ENCODE results near the gene OR52H1. TPM values are rescaled to one million over a fixed set of nuclear protein-coding genes. Genes with fewer than 3 reads are reported as not detected.
"Not testable (repeated sequence)": the region's sequence is repeated elsewhere in the genome, so short reads cannot be mapped to it uniquely, and the experiment has no call there.

OR52H1 gene
- total RNA-seq, 3 donors from 2014 or later = 0.28 to 0.46 (median 0.39) TPM

DNA sequence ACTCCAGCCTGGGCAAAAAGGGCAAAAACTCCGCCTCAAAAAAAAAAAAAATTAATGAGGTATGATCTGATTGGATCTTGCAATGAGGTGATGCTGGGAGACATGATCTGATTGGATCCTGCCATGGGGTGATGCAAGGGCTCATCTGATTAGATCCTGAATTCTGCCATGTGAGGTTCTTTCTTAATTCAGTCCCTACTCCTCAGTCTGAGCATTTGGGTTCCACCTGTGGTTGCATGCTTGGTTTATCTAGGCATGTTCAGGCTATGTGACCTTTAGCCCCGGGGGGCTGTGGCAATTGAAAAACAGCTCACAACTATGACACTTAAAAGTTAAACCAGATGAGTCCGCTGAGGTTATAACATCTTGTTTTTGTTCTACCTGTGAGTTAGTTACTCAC, 43.3 kb upstream of the OR52H1 start:
- Histone ChIP-seq H3K4me3 (no peak overlapping the region), H3K9me3 (no peaks in the 10 kb centered on the region), H3K4me1 (ENCODE audit: low read depth) (no peaks in the 10 kb centered on the region), H3K36me3 (ENCODE audit: low read depth) (no peaks in the 10 kb centered on the region)
- TF ChIP-seq, protein P1, sequence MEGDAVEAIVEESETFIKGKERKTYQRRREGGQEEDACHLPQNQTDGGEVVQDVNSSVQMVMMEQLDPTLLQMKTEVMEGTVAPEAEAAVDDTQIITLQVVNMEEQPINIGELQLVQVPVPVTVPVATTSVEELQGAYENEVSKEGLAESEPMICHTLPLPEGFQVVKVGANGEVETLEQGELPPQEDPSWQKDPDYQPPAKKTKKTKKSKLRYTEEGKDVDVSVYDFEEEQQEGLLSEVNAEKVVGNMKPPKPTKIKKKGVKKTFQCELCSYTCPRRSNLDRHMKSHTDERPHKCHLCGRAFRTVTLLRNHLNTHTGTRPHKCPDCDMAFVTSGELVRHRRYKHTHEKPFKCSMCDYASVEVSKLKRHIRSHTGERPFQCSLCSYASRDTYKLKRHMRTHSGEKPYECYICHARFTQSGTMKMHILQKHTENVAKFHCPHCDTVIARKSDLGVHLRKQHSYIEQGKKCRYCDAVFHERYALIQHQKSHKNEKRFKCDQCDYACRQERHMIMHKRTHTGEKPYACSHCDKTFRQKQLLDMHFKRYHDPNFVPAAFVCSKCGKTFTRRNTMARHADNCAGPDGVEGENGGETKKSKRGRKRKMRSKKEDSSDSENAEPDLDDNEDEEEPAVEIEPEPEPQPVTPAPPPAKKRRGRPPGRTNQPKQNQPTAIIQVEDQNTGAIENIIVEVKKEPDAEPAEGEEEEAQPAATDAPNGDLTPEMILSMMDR (IDR thresholded peaks at IDR 0.05) = no peak
- intact Hi-C loops (cut with DNase I, micrococcal nuclease) = no loop called here
- ATAC-seq = no peak
- DNase-seq = no peak

- DNase-seq; ATAC-seq; H3K4me1 ChIP-seq (ENCODE audit: low read depth); H3K4me3 ChIP-seq; intact Hi-C loops (cut with DNase I, micrococcal nuclease); H3K9me3 ChIP-seq; H3K36me3 ChIP-seq (ENCODE audit: low read depth): not testable (repeated sequence)
Observed at GRCh38 chr11:5589906-5590305, 41.6 kb upstream of the OR52H1 start.

DNA sequence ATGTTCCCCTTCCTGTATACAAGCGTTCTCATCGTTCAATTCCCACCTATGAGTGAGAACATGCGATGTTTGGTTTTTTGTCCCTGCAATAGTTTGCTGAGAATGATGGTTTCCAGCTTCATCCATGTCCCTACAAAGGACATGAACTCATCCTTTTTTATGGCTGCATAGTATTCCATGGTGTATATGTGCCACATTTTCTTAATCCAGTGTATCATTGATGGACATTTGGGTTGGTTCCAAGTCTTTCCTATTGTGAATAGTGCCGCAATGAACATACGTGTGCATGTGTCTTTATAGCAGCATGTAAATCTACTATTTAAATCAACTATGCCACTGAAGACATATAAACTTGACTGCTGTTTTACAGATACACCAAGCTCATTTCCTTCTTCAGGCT, 36.1 kb upstream of the OR52H1 start:
- DNase-seq; H3K4me1 ChIP-seq (ENCODE audit: low read depth); H3K36me3 ChIP-seq (ENCODE audit: low read depth); ATAC-seq; H3K9me3 ChIP-seq; intact Hi-C loops (cut with DNase I, micrococcal nuclease); H3K4me3 ChIP-seq: not testable (repeated sequence)

DNA sequence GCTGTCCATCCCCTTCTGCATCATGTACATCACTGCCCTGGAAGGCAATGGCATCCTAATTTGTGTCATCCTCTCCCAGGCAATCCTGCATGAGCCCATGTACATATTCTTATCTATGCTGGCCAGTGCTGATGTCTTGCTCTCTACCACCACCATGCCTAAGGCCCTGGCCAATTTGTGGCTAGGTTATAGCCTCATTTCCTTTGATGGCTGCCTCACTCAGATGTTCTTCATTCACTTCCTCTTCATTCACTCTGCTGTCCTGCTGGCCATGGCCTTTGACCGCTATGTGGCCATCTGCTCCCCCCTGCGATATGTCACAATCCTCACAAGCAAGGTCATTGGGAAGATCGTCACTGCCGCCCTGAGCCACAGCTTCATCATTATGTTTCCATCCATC, 32.7 kb upstream of the OR52H1 start:
- Histone ChIP-seq H3K36me3 (ENCODE audit: low read depth) (no peaks in the 10 kb centered on the region), H3K9me3 (no peaks in the 10 kb centered on the region), H3K4me1 (ENCODE audit: low read depth) (no peaks in the 10 kb centered on the region), H3K4me3 (no peak overlapping the region)
- no peak for ATAC-seq
- no peak for DNase-seq
- intact Hi-C loops (cut with DNase I, micrococcal nuclease) = no loop called here
- TF ChIP-seq, protein P1 (IDR thresholded peaks at IDR 0.05) = no peak

DNA sequence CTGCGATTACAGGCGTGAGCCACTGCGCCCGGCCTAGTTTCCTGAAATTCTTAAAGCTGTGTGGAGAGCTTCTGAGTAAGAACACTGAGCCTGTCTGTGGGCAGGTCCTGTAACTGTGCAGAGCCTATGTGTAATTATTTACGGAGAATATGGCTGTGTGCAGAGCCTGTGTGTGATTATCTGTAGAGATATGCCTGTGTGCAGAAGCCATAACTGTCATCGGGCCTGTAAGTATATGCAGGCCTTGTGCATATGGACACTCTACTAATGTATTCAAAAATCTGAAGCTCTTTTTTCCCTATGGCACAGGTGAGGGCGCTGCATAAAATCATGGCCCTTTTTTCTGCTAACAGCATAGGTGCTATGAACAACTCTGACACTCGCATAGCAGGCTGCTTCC, 32.2 kb upstream of the OR52H1 start, which contains the start of gene OR52B6:
OR52B6 (plus strand) TSS at position 301 of the 400 bp plus-strand sequence; CDS start at position 301, 0 bp downstream.
- ATAC-seq (no peak), DNase-seq (no peak)
- H3K4me1 ChIP-seq (ENCODE audit: low read depth) = no peaks in the 10 kb centered on the region
- H3K4me3 ChIP-seq = no peak within 1 kb of the TSS
- H3K9me3 ChIP-seq = no peaks in the 10 kb centered on the region
- intact Hi-C loops (cut with DNase I, micrococcal nuclease) = no loop called here
- H3K36me3 ChIP-seq (ENCODE audit: low read depth) = no peaks in the 10 kb centered on the region
- TF ChIP-seq, protein P1 (IDR thresholded peaks at IDR 0.05) = no peak

- no peak for DNase-seq
- Histone ChIP-seq H3K36me3 (ENCODE audit: low read depth) (no peaks in the 10 kb centered on the region), H3K9me3 (no peaks in the 10 kb centered on the region), H3K4me3 (no peak overlapping the region), H3K4me1 (ENCODE audit: low read depth) (no peaks in the 10 kb centered on the region)
- TF ChIP-seq, protein P1 (IDR thresholded peaks at IDR 0.05) = no peak
- ATAC-seq = no peak
- intact Hi-C loops (cut with DNase I, micrococcal nuclease) = no loop called here
Observed at GRCh38 chr11:5577101-5577500, 28.8 kb upstream of the OR52H1 start.

DNA sequence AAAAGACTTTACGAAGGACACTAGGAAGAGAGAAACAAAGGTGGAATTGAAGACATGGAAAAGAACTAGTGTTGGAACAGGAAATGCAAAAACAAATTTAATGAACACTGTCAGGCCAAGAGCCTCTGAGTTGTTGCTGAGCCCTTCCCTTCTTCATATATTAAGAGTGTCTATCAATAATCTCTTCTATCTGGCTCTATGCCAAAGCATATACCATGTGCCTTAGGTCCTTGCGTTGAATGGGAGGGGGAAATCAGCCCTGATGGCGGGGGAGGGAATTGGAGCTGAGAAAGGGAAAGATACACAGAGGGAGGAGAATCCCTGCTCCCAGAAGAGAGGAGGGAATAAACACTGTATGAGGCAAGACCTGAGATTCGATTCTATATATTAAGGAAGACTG, 26.8 kb upstream of the OR52H1 start:
- intact Hi-C loops (cut with DNase I, micrococcal nuclease) = no loop called here
- H3K9me3 ChIP-seq = no peaks in the 10 kb centered on the region
- no peaks in the 10 kb centered on the region for H3K4me1 ChIP-seq (ENCODE audit: low read depth)
- H3K36me3 ChIP-seq (ENCODE audit: low read depth) = no peaks in the 10 kb centered on the region
- TF ChIP-seq, protein P1 (IDR thresholded peaks at IDR 0.05) = no peak
- ATAC-seq = no peak
- no peak for DNase-seq
- H3K4me3 ChIP-seq = no peak overlapping the region

All from mucosa of descending colon (tissue), 3 donors.